ENCODE data around the gene GPR135. TPM values are rescaled to one million over a fixed set of nuclear protein-coding genes. Genes with fewer than 3 reads are reported as not detected.

The GPR135 gene
- total RNA-seq, 1 experiment from 2014 or later, result 3.9 TPM

DNA sequence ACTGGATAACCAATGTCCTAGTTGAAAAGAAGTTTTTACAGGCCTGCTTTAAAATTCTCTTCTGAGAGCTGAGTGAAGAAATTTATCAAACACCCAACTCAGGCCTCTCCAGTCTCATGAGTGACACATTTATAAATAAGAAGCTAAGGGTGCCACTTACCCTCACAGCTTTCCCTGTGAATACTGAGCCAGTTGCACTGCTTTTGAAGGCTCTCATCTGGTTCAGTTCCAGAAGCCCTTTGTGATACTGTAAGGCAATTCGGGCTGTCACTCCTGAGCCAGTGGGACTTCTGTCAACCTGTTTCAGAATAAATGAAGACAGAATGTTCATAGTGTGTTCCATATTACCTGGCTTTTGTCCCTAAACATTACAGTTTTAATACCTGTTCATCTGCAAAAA is 10.5 kb upstream of the GPR135 start:
- H4K20me1 ChIP-seq (ENCODE audit: insufficient read depth), result no peaks in the 10 kb centered on the region
- TF ChIP-seq CEBPB (IDR thresholded peaks at IDR 0.05; ENCODE audit: low read depth) (no peak), ATF3 (IDR thresholded peaks at IDR 0.05) (no peak), POLR2AphosphoS5 (IDR thresholded peaks at IDR 0.05; ENCODE audit: low read depth, low read length) (no peak), RAD21 (IDR thresholded peaks at IDR 0.05; ENCODE audit: low read depth) (no peak), SP1 (IDR thresholded peaks at IDR 0.05; ENCODE audit: low read depth) (no peak), CTCF (IDR thresholded peaks at IDR 0.05 in 2 of 3, conservative IDR thresholded peaks at IDR 0.05 in 1 of 3; ENCODE audit: borderline replicate concordance in 1 of 3, insufficient read depth in 1 of 3, low read depth in 2 of 3, low read length in 2 of 3) (no peak), YY1 (IDR thresholded peaks at IDR 0.05; ENCODE audit: extremely low read depth, insufficient replicate concordance, low read depth, low read length) (no peak), CBX3 (IDR thresholded peaks at IDR 0.05; ENCODE audit: low read depth) (no peak), TCF7L2 (IDR thresholded peaks at IDR 0.05; ENCODE audit: borderline replicate concordance, extremely low read depth, insufficient read depth, insufficient read length) (no peak), SRF (IDR thresholded peaks at IDR 0.05; ENCODE audit: low read depth) (no peak), MAX (IDR thresholded peaks at IDR 0.05) (no peak), FOSL1 (IDR thresholded peaks at IDR 0.05; ENCODE audit: low read depth) (no peak), POLR2A (IDR thresholded peaks at IDR 0.05; ENCODE audit: borderline replicate concordance, extremely low read depth, insufficient read depth, insufficient read length) (no peak), EGR1 (IDR thresholded peaks at IDR 0.05; ENCODE audit: low read depth) (no peak), EZH2phosphoT487 (IDR thresholded peaks at IDR 0.05; ENCODE audit: borderline replicate concordance) (no peak), ZNF274 (IDR thresholded peaks at IDR 0.05; ENCODE audit: low read depth, low read length) (no peak), ZBTB33 (IDR thresholded peaks at IDR 0.05; ENCODE audit: extremely low read depth, insufficient replicate concordance, low read length) (no peak), ZFX (IDR thresholded peaks at IDR 0.05) (no peak), JUND (IDR thresholded peaks at IDR 0.05) (no peak)
- peaks cover 14% of the 10 kb centered on the region for H3K79me2 ChIP-seq (ENCODE audit: insufficient read depth, low read length)
- no peak overlapping the region for H3K4me2 ChIP-seq (ENCODE audit: low read length)
- H3K27ac ChIP-seq (ENCODE audit: low read depth, low read length), result no peak overlapping the region
- no peak overlapping the region for H2AFZ ChIP-seq (ENCODE audit: low read depth, low read length, poor library complexity, severe bottlenecking)
- RAD21 ChIA-PET (ENCODE audit: low non-redundant PET in 1 of 2, low total read pairs in 2 of 2, uncharacterized antibody in 2 of 2, unreplicated experiment in 2 of 2), result no interaction called here
- DNase-seq (ENCODE audit: low read depth, low spot score), result no peak
- intact Hi-C loops (cut with micrococcal nuclease), result no loop called here
- no peak for ATAC-seq
- POLR2A ChIA-PET, result no interaction called here
- no peaks in the 10 kb centered on the region for H3K9me3 ChIP-seq (ENCODE audit: control insufficient read depth in 1 of 2, insufficient read depth in 1 of 2, low read depth in 1 of 2, low read length in 2 of 2)
- no peak overlapping the region for H3K4me3 ChIP-seq (replicated peaks in 1 of 2; ENCODE audit: low read depth in 1 of 2, low read length in 2 of 2)
- H3K27me3 ChIP-seq (ENCODE audit: insufficient read depth, low read length), result no peaks in the 10 kb centered on the region
- no peak overlapping the region for H3K9ac ChIP-seq (ENCODE audit: low read length)
- BruUV-seq (replicated peaks), result no TSS peak
- H3K36me3 ChIP-seq (ENCODE audit: control insufficient read depth in 1 of 2, insufficient read depth in 2 of 2, low read length in 2 of 2), result peaks cover 32% of the 10 kb centered on the region in 2 experiments
- CTCF ChIA-PET, result no interaction called here
- no peaks in the 10 kb centered on the region for H3K4me1 ChIP-seq (ENCODE audit: control insufficient read depth in 1 of 2, insufficient read depth in 2 of 2, low read length in 2 of 2)
- H3K9me2 ChIP-seq (ENCODE audit: insufficient read depth), result no peaks in the 10 kb centered on the region
